Kidney epithelial cell (primary cell): ENCODE measurements around the gene PER3. TPM values are rescaled to one million over a fixed set of nuclear protein-coding genes. Genes with fewer than 3 reads are reported as not detected.

Experiments
- DNase-seq: peaks from one replicate; pipeline ENCODE4 v3.0.0-alpha.2; 2010; ENCODE audit warnings: low read depth
- H3K27me3 ChIP-seq: 2 replicates; pipeline ENCODE4 v1.6.0; 2011; ENCODE audit warnings: low read length; ENCODE audit not compliant: control insufficient read depth, insufficient read depth
- H3K36me3 ChIP-seq: 2 replicates; pipeline ENCODE4 v1.5.1; 2011; ENCODE audit warnings: low read length; ENCODE audit not compliant: control insufficient read depth, insufficient read depth
- H3K4me3 ChIP-seq: 2 replicates; pipeline ENCODE4 v1.5.1; 2011; ENCODE audit warnings: low read depth, mild to moderate bottlenecking, control low read depth, low read length
- total RNA-seq: library from RNA; depleted of rRNA; stranded (reverse); fragments of >200 nt; gene quantifications from 2 replicates; pipeline ENCODE4 v1.2.3, GENCODE V29; 2015
- TF ChIP-seq, protein P1 (sequence below): IDR thresholded peaks from 2 replicates; pipeline ENCODE4 v1.5.1; 2011; ENCODE audit warnings: mild to moderate bottlenecking, moderate library complexity, low read length, control low read depth, inconsistent platforms; ENCODE audit not compliant: insufficient read depth, poor library complexity, severe bottlenecking

Gene PER3
- total RNA-seq, 1 donor from 2014 or later: 3.8 TPM

DNA sequence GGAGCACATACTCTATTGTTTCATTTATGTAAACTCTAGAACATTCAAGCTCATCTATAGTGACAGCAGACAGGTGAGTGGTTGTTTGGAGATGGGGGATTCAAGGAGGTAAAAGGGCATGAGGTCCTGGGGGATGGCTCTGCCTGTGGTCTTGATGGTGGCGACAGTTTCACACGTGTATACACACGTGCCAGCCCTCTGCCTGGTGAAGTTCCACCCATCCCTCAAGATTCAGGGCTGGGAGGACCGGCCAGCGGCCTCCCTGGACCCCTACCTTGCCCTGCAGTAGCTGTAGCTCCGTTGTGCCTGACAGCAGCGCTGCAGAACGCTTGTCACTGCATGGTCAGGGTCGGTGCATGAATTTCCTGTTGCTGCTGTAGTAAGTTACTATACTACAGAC lies 107.7 kb downstream of the PER3 start:
- H3K27me3 ChIP-seq: no peaks in the 10 kb centered on the region
- TF ChIP-seq, protein P1, sequence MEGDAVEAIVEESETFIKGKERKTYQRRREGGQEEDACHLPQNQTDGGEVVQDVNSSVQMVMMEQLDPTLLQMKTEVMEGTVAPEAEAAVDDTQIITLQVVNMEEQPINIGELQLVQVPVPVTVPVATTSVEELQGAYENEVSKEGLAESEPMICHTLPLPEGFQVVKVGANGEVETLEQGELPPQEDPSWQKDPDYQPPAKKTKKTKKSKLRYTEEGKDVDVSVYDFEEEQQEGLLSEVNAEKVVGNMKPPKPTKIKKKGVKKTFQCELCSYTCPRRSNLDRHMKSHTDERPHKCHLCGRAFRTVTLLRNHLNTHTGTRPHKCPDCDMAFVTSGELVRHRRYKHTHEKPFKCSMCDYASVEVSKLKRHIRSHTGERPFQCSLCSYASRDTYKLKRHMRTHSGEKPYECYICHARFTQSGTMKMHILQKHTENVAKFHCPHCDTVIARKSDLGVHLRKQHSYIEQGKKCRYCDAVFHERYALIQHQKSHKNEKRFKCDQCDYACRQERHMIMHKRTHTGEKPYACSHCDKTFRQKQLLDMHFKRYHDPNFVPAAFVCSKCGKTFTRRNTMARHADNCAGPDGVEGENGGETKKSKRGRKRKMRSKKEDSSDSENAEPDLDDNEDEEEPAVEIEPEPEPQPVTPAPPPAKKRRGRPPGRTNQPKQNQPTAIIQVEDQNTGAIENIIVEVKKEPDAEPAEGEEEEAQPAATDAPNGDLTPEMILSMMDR: no peak
- no peak overlapping the region for H3K4me3 ChIP-seq
- H3K36me3 ChIP-seq: no peaks in the 10 kb centered on the region
- DNase-seq: no peak

DNA sequence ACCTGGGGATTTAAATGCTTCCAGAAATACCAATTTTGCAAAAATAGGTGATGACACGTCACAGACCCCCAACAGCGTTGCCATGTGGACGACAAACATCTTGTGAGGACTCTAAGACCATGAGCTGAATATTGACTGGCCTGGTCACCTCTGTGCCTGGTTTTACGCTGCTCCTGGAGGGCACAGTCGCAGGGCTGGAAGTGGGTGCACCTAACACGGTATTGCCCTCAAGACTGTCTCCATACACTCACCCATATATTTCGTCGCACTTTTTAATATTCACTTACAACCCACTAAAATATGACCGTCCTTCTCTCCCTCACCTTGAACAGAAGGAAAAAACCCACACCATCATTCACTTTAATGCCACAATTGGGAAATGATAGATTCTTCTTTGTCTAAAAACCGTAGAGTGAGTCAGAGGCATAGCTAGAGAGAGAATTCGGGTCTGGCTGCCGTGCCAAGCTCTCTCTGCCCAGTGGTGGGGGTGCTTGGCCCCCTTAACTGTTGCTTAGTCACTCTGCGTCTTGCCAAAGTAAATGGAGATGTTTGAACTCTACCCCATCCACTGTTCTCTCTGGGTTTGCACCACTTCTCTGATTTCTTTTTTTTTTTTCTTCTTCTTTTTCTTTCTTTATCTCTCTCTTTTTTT lies 109.6 kb downstream of the PER3 start:
- TF ChIP-seq, protein P1: no peak
- no peaks in the 10 kb centered on the region for H3K36me3 ChIP-seq
- no peak overlapping the region for H3K4me3 ChIP-seq
- DNase-seq: no peak
- no peaks in the 10 kb centered on the region for H3K27me3 ChIP-seq

Other genes starting within 250 kb of the PER3 start
- 133 TPM in 2 replicates for gene VAMP3, start 13.0 kb upstream of the PER3 start, total RNA-seq
- gene UTS2, start 68.8 kb downstream of the PER3 start, total RNA-seq: not detected in 2 replicates
- 4.6 and 5.6 TPM in 2 replicates for gene TNFRSF9, start 156.5 kb downstream of the PER3 start, total RNA-seq
- gene PARK7, start 177.4 kb downstream of the PER3 start, total RNA-seq: 183 and 228 TPM in 2 replicates
- 61.5 and 66.4 TPM in 2 replicates for gene ERRFI1, start 242.0 kb downstream of the PER3 start, total RNA-seq